Myocyte (in vitro differentiated cells): ENCODE data around the gene KRTAP12-1. TPM values are rescaled to one million over a fixed set of nuclear protein-coding genes. Genes with fewer than 3 reads are reported as not detected.

Experiments used
- DNase-seq: peaks from one replicate; pipeline ENCODE4 v3.0.0-alpha.2; 2012; ENCODE audit warnings: low read depth
- total RNA-seq: library from RNA; depleted of rRNA; stranded (reverse); fragments of >200 nt; gene quantifications from 2 replicates; pipeline ENCODE4 v1.2.3, GENCODE V29; 2014

Gene KRTAP12-1
- total RNA-seq, 1 donor from 2014 or later: not detected

DNA sequence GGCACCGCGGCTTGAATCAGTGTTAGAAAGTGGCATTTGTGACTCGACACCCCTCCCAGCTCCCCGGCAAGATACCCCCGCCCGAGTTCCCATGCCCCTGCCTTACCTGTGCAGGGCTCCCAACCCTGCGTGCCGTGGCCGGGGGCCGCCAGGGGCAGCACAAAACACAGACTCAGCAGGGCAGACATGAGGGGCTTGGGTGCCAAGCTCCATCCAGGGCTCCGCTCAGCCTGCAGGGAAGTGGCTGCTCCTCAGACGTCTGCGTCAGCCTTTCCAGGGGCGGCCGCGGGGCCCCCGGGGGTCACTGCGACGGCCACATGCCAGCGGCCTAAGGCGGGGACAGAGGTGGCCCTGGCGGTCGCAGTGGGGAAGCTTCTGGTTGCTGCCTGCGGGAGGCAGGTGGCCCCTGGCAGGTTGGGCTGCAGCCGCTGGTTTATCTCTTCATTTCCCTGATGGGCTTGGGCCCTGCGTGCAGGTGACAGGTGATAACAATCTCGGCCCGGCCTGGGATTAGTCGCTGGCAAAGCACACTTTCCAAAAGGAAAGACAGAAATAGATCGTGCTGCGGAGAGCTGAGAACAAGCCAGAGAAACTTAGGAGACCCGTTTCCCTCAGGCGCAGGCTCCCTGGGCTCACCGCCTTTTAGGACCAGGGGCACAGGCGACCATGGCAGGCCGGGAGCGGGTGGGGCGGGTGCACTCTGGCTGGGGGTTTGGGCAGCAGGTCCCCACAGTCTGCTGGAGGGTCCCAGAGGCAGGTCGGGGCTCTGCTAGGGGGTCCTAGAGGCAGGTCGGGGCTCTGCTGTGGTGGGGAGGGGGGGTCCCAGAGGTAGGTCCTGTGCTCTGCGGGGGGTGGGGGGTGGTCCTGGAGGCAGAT lies 29.6 kb upstream of the KRTAP12-1 start, which contains the start of gene TSPEAR:
TSPEAR (minus strand) TSS at position 246 of the 876 bp plus-strand sequence; CDS start at position 188, 58 bp downstream.
- DNase-seq: no peak

DNA sequence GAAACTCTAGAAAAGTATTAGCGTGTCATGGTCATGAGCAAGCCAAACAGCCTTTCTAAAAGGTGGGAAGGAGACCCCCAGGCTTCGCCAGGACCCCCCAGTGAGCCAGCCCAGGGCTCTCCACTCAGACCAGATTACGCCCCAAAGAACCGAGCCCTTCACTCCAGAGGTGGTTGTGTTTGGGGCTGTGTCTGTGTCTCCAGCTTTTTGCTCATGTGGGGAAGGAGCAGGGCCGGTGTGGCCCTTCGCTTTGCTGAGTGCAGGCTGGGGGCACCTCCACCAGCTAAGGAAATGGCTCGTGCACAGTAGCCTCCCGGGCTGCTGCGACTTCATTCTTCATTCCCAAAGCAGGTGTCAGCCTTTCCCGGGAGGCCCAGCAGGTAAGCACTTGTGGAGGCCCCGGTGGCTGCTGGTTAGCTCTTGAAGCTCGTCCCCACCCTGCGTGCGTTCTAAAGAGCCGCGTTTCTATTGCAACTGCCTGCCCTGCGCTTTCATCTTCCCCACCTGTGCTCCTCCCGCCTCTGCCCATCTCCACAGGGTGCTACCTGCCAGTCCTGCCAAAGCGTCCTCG lies 28.9 kb upstream of the KRTAP12-1 start:
- DNase-seq: no peak

DNA sequence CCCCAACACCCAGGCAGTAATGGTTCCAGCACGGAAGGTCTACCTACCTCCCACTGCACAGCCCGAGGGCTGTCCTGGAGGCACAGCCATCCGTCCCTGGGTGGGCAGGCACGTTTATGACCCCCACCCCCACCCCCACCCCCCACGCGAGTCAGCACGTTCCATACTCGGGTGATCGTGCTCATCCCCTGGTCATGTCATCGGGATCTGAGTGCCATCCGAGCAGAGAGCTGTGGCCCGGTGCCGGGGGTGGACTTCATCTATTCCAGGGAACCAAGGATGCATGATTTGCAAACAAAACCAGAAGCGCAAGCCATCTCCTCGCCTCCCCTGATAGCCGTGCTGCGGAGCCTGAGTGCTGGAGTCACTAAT lies 28.3 kb upstream of the KRTAP12-1 start:
- no peak for DNase-seq

DNA sequence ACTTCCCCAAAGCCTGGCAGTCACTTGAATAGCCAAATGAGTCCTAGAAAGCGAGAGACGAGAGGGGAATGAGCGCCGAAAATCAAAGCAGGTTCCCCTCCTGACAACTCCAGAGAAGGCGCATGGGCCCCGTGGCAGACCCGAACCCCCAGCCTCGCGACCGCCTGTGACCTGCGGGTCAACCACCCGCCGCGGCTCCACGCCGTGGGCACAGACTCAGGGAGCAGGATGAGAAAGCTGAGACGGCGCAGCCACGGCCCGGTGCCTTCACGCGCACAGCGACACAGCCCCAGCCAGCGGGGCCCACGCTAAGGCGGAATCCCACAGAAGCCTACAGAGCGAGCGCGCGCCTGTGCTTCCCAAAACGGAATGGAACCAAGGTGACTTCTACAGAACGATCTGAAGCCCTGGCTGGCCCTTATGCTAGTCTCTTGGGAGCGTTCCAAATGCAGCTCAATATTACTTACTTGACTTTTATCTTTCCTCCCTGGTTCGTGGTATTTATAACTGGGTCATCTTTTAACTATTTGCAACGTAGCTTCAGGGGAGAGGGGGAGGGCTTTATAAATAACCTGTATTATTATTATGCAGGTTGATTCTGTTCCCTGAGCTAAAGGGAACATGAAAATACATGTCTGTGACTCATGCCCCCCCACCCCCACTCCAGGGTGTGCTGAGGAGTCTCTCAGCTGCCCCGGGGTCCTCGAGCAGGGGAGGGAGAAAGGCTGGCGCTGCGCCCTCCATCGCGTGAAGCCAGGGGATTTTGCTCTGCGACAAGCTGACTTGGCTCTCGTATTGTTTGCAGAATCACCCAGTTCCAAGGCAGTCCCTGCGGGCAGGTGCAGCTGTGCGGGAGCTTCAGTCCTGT lies 27.7 kb upstream of the KRTAP12-1 start:
- no peak for DNase-seq

DNA sequence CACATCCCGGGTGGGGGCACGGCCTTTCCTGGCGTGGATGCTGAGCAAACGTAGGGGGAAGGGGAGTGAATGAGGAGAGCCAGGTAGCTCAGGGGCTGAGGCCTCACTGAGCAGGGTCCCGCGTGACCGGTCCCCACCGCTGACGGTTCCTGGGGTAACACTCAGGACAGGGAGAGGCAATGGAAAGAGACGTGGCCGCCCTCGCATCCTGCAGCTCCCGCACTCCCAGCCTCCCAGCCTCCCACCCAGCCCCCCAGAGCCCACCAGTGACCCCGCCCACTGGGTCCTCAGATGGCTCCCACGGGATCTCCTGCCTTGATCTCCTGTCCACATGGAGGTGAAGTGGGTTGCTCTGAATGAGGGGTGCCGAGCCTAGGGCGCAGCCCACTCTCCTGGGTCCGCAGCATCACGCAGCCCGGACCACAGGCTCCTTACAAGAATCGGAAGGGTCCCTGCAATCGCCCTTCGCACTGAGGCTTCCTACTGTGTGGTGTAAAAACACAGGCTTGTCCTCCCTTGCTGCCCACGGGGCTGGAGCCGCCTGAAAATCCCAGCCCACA lies 27.0 kb upstream of the KRTAP12-1 start:
- DNase-seq: no peak

DNA sequence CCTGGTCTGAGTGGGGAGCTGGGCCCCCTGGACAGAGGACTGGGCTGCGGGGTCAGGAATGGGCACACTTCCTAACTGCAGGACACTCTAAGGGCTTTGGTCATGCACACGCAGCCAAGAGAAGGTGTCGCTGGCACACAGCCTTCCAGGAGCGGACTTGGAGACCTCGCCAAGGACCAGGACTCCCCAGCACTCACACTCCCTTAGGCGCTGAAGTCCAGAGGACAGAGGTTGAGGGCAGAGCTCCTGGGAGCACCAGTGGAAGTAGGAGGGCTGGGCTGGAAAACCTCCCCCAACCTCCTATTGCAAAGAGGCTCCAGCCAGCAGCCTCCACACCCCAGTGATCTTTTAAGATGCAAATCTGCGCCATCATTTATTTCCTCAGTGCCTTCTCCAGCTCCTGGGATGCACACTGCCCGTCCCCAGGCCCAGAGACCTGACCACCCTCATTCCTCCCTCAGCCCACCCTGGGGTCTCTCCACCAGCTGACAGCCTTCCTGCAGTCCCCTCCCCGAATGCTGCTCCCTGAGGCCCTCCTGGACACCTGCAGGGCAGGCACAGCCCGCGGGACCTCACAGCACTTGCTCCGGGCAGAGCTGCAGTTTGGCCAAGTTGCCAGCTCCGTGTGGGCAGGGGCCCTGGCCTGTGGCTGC lies 26.4 kb upstream of the KRTAP12-1 start:
- no peak for DNase-seq

DNA sequence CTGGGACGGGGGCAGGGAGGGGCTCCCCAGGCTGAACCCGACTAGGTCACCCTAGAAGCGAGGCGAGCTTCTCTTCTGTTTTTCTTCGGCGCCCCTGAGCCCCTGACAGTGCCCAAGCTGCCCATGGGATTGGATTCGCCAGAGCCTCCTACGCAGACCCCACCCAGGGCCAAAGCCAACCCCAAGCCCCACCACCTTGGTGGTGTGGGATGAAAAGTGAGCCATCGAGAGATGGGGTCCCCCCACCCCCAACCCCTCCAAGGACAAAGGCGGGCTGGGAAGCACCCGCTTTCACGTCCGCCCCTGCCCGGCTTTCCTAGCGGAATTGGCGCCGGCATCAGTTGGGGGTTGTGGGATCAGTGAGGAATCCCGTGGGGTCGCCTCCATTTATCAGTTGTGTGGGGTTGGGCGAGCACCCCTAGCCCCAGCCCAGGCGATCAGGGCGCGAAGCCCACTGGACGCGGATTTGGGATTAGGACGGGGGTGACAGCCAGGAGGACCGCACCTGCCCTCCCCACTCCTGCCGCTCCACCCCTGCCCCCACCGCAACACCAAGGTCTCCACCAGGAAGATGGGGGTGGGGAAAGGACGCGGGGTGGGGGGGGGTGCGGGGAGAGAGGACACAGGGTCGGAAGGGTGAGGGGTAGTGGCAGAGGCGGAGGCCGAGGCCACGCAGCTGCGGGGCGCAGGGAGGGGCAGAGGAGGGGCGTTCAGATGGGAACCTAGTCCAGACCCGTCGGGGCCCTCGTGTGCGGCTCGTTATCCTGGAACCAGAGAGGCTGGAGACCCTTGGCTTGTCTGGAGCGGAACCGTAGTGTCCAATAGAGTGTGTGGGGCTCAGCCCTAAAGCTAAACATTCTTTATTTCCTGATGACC lies 25.0 kb upstream of the KRTAP12-1 start:
- DNase-seq: no peak

DNA sequence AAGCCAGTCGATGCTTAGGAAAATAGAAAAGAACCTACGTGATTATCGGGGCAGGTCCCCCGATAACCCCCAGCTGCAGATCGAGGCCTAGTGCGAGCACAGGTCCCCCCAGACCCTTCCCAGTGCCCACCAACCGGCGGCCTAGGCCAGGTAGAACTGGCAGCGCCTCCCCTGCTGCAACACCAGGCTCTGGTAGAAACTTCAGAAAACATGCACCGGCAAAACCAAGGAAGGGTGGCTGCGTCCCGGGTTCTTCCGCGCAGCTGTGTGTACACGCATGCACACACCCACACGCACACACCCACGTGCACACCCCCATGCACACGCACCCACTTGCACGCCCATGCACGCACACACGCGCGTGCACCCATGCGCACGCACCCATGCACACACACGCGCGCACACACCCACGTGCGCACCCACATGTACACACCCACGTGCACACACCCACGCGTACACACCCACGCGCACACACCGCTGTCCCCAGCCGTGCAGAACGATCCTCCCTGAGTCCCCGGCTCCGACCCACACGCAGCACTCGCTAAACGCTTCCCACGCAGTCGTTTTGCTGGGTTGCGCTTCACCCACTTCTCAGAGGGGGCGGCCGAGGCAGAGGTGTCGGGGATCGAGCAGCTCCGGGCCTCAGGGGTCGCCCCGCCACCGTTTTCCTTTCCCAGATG lies 24.2 kb upstream of the KRTAP12-1 start:
- no peak for DNase-seq

DNA sequence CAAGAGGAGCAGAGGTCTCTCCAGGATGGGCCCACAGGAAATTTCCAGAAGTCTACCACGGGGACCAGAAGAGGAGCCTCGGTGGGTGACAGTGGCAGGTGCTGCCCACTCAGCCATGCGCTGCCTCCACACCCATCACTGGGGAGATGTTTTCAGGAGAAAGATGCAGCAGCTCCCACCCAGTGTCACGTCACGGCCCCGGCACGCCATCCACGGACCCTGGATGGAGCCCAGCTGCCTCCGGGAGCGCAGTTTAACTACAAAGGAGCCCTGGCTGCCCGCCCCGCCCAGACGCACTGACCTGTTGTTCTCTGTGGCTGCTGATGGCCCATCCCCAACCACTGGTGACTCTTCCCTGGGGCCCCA lies 22.7 kb upstream of the KRTAP12-1 start:
- no peak for DNase-seq

DNA sequence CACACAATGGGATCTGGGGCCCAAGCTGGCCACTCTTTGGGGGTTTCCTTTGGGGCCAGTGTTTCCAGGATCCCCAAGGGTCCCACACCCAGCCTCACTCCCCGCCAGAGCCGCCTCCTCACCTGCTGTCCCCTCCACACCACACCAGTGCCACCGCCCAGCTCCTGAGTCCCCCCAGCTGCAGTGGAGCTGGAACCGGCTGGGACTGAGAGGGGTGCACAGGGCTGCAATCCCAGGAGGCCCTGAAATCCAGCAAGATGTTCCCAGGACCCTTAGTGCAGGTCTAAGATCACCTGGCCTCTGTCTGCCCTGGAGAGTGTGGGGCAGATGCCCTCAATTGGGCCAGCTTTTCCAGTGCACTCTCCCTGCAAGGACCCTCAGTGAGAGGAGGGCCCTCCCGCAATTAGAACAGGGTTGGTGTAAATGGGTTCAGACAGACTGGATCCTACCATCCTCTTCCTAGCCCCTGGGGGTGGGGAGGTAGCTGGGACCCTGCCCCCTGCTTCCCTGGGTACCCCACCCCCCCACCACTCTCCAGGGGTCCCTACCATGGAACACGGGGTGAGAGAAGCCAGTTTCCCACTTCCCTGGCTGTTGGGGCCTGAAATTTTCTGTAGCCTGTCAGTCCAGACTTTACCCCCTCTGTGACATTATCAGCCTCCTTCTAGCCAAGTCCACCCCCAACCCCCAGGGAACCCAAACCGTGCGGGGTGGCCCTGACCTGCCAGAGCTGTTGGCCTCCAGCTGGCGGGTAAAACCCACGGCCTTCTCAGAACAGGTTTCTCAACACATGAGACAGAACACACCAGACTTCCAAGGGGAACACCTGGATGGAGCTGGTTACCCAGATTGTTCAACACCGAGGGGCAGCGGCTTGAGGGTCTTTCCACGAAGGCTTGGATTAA lies 22.0 kb upstream of the KRTAP12-1 start:
- DNase-seq: no peak

DNA sequence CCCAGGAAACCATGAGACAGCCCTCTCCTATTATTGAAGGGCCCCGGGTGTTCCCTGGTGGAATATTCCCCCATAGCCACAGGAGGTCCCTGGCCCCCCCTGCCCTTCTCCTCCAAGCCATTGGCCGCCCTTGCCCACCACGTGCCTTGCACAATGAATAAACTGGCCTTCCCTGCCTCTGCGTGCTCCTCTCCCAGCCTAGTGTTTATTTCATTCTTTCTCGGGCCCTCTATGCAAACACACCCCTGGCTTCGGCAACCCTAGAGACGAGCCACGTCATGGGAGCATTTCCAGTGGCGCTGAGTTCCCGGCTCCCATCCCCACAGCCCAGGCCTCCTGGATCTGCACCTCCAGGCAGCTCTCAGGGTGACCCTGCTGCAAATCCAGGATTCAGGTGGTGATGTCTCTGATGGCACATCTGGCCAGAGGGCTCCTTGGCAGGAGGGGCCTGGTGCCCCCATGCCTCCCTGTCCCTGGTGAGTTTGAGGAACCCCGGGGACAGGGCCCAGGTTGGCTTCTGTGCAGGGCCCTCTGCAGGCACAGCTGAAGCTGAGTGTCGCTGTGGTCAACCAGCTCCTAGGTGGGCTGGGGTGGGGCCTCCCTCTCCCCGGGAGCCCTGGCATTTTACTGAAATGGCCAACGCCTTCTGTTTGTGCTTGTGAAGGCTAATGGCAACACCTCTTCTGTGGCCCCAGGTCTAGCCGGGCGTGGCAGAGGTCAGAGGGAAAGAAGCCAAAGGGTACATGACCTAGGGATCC lies 21.2 kb upstream of the KRTAP12-1 start:
- DNase-seq: no peak

DNA sequence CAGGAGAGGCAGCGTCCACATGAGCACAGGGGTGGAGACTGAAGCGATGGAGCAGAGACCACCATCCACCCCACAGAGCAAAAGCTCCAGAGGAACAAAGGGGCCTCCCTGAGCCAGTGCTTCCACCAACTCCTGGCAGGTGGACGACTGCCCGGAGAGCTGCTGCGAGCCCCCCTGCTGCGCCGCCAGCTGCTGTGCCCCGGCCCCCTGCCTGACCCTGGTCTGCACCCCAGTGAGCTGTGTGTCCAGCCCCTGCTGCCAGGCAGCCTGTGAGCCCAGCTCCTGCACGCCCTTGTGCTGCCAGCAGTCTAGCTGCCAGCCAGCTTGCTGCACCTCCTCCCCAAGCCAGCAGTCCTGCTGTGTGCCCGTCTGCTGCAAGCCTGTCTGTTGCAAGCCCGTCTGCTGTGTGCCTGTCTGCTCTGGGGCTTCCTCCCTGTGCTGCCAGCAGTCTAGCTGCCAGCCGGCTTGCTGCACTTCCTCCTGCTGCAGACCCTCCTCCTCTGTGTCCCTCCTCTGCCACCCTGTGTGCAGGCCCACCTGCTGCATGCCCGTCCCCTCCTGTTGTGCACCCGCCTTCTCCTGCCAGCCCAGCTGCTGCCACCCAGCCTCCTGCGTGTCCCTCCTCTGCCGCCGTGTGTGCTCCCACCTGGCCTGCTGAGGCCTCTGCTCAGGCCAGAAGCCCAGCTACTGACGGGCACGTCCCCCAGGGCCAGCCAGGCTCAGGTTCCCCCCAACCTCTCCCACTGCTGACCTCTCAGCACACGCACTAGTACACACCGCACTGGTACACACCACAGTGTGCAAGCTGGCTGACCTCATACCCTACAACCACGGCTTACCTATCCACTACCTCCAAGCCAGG lies 20.4 kb upstream of the KRTAP12-1 start:
- DNase-seq: no peak

DNA sequence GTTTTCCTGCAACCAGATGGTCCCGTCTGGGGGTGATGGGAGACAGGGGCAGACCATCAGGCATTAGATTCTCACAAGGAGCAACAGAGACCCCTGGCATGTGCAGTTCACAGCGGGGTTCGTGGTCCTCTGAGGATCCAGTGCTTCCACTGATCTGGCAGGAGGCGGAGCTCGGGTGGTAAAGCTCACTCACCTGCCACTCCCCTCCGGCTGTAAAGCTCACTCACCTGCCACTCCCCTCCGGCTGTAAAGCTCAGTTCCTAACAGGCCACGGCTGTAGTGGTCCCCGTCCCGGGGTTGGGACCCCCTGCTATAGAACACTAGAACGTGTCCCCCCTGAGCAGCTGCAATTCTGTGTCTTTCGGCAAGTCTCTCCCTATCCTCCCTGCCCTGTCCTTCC lies 19.6 kb upstream of the KRTAP12-1 start:
- no peak for DNase-seq

DNA sequence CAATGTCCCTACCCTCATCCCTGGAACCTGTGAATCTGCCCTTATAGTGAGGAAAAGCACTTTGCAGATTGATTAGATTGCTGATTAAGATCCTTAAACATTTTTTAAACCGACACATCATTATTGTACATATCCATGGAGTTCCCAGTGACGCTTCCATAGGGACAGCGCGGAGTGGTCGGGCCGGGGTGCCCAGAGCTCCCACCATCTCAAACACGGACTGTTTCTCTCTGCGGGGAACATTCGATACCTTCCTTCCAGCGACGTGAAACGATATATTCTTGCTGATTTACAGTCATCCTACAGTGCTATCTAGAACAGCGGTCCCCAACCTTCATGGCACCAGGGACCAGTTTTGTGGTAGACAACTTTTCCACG lies 19.0 kb upstream of the KRTAP12-1 start:
- no peak for DNase-seq

DNA sequence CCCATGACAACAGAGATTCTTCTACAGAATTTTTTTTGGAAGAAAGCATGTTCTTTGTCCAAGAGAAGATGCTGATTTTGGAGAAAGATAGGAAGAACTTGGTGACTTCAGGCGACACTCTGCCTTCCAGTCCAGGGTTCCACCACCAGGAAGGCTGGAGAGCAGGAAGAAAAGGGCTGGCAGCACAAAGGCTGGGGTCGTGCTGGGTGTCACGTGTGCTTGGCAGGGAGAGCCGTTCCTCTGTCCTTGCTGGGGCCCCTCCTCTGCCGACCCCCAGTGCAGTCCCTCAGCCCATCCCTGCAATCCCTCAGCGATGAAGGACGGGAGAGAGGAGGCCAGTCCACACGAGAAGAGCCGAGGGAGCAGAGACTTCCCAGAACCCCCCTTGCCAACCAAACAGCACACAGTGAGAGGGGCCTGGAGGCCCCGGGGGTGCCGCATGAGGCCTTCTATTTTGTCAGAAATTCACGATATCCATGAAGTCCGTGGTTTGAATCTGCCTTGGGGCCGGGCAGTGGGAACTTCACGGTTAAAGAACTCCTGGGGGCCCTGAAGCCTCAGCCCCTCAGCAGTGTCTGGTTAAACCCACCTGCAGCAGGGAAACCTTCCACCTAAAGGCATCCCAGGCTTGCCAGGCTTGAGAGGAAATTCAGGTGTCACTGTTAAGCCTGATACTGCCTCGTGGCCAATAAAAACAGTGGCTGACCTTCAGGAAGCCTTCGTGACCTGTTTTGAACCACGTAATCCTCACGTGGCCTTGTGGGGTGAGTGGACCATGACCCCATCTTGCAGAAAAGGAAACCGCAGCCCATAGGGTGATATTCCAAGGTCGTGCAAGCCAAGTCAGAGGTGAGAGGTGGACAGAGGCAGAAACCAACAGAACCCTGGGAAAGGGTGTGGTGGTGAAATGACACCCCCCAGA lies 18.4 kb upstream of the KRTAP12-1 start:
- no peak for DNase-seq
